Ascending aorta (tissue), 2 donors: Measurements from ENCODE around the gene OCIAD1. TPM values are rescaled to one million over a fixed set of nuclear protein-coding genes. Genes with fewer than 3 reads are reported as not detected.

Source experiments
- DNase-seq, 2 donors: peaks; one replicate each; pipeline ENCODE4 v3.0.0-alpha.2; 2019; ENCODE audit warnings: low spot score in 2 of 2
- H3K27ac ChIP-seq, 2 donors: fragments of 200-600 bp; sonication (generic); one replicate each; pipeline ENCODE4 v1.5.1; 2016 to 2017; ENCODE audit warnings: mild to moderate bottlenecking in 1 of 2
- H3K27me3 ChIP-seq: fragments of 200-600 bp; sonication (generic); one replicate; pipeline ENCODE4 v1.5.1; 2017
- H3K36me3 ChIP-seq, 2 donors: fragments of 200-600 bp; sonication (generic); one replicate each; pipeline ENCODE4 v1.5.1; 2016
- H3K4me1 ChIP-seq, 2 donors: fragments of 200-600 bp; sonication (generic); one replicate each; pipeline ENCODE4 v1.5.1; 2016 to 2017; ENCODE audit warnings: mild to moderate bottlenecking in 1 of 2
- H3K4me3 ChIP-seq, 2 donors: fragments of 200-600 bp; sonication (generic); one replicate each; pipeline ENCODE4 v1.5.1; 2016 to 2017; ENCODE audit warnings: mild to moderate bottlenecking in 1 of 2
- H3K9me3 ChIP-seq, 2 donors: fragments of 200-600 bp; sonication (generic); one replicate each; pipeline ENCODE4 v1.5.1; 2016
- CTCF ChIP-seq, 3 experiments: fragments of 200-600 bp in 2 of 3; fragments of 450-650 bp in 1 of 3; sonication (generic) in 2 of 3; IDR thresholded peaks; one replicate each; pipeline ENCODE4 v1.5.1; 2016 to 2019; ENCODE audit warnings: antibody characterized with exemption in 3 of 3, mild to moderate bottlenecking in 1 of 3, moderate library complexity in 1 of 3
- intact Hi-C: fragments of 100-400 bp; cut with DNase I; formaldehyde crosslinking; loops from one replicate; pipeline ENCODE4 v1.15.1; 2023
- total RNA-seq: library from RNA; depleted of rRNA; stranded (reverse); fragments of >200 nt; gene quantifications from one replicate; pipeline ENCODE4 v1.1.0, GENCODE V29; 2016

OCIAD1 gene
- total RNA-seq, 1 donor from 2014 or later: 146 TPM

GRCh38 chr4:48790561-48790960 is 40.3 kb upstream of the OCIAD1 start:
- peaks cover 0 to 21% of the 10 kb centered on the region in 2 donors for H3K4me1 ChIP-seq
- intact Hi-C loops: loop anchor here (10.0 kb wide), 1 partner anchor 446 kb away; the partner anchor contains the start of gene SLAIN2
- no peak overlapping the region for H3K4me3 ChIP-seq
- DNase-seq: no peak
- no peak overlapping the region for H3K27ac ChIP-seq
- no peak for TF ChIP-seq CTCF (IDR thresholded peaks at IDR 0.05)
- no peaks in the 10 kb centered on the region for H3K9me3 ChIP-seq
- H3K27me3 ChIP-seq: no peaks in the 10 kb centered on the region
- no peaks in the 10 kb centered on the region for H3K36me3 ChIP-seq

- H3K4me1 ChIP-seq: peaks cover 0 to 24% of the 10 kb centered on the region in 2 donors
- no peaks in the 10 kb centered on the region for H3K27me3 ChIP-seq
- no peak for DNase-seq
- intact Hi-C loops: loop anchor here (10.0 kb wide), 1 partner anchor 447 kb away; the partner anchor contains the start of gene SLAIN2
- no peaks in the 10 kb centered on the region for H3K9me3 ChIP-seq
- H3K27ac ChIP-seq: no peak overlapping the region
- no peaks in the 10 kb centered on the region for H3K36me3 ChIP-seq
- no peak for TF ChIP-seq CTCF (IDR thresholded peaks at IDR 0.05)
- no peak overlapping the region for H3K4me3 ChIP-seq
Observed at GRCh38 chr4:48791313-48791712, 39.6 kb upstream of the OCIAD1 start.

GRCh38 chr4:48792348-48793006 is 38.4 kb upstream of the OCIAD1 start:
- H3K9me3 ChIP-seq: no peaks in the 10 kb centered on the region
- DNase-seq: no peak
- H3K27me3 ChIP-seq: no peaks in the 10 kb centered on the region
- H3K4me1 ChIP-seq: peaks cover 0 to 34% of the 10 kb centered on the region in 2 donors
- H3K4me3 ChIP-seq: no peak overlapping the region
- TF ChIP-seq CTCF (IDR thresholded peaks at IDR 0.05): no peak
- intact Hi-C loops: loop anchor here (10.0 kb wide), 1 partner anchor 448 kb away; the partner anchor contains the start of gene SLAIN2
- no peaks in the 10 kb centered on the region for H3K36me3 ChIP-seq
- H3K27ac ChIP-seq: peak overlapping the region; percentile 62 to 70

- Histone ChIP-seq H3K4me3 (no peak overlapping the region), H3K27me3 (no peaks in the 10 kb centered on the region), H3K27ac (peak overlapping the region in 1 of 2 donors; percentile 62), H3K9me3 (no peaks in the 10 kb centered on the region), H3K36me3 (no peaks in the 10 kb centered on the region), H3K4me1 (peaks cover 0 to 44% of the 10 kb centered on the region in 2 donors)
- intact Hi-C loops: loop anchor here (10.0 kb wide), 1 partner anchor 450 kb away; the partner anchor contains the start of gene SLAIN2
- no peak for TF ChIP-seq CTCF (IDR thresholded peaks at IDR 0.05)
- no peak for DNase-seq
Observed at GRCh38 chr4:48795108-48795507, 35.8 kb upstream of the OCIAD1 start.

GRCh38 chr4:48796191-48796926 is 34.5 kb upstream of the OCIAD1 start:
- H3K4me3 ChIP-seq: no peak overlapping the region
- no peak for TF ChIP-seq CTCF (IDR thresholded peaks at IDR 0.05)
- H3K36me3 ChIP-seq: no peaks in the 10 kb centered on the region
- H3K27ac ChIP-seq: peak overlapping the region; percentile 15 to 62
- DNase-seq: no peak
- H3K9me3 ChIP-seq: no peaks in the 10 kb centered on the region
- no peaks in the 10 kb centered on the region for H3K27me3 ChIP-seq
- intact Hi-C loops: loop anchor here (10.0 kb wide), 1 partner anchor 452 kb away; the partner anchor contains the start of gene SLAIN2
- peaks cover 2 to 49% of the 10 kb centered on the region in 2 donors for H3K4me1 ChIP-seq
